HG03139 (cell line): ENCODE measurements around the gene RRP8.

Experiments
- ATAC-seq: cut with Tn5 transposase; IDR thresholded peaks from one replicate; pipeline ENCODE4 v1.9.1; 2021; ENCODE audit not compliant: unreplicated experiment

RRP8 gene

GRCh38 chr11:6548641-6549040, 54.8 kb downstream of the RRP8 start:
- no peak for ATAC-seq

DNA sequence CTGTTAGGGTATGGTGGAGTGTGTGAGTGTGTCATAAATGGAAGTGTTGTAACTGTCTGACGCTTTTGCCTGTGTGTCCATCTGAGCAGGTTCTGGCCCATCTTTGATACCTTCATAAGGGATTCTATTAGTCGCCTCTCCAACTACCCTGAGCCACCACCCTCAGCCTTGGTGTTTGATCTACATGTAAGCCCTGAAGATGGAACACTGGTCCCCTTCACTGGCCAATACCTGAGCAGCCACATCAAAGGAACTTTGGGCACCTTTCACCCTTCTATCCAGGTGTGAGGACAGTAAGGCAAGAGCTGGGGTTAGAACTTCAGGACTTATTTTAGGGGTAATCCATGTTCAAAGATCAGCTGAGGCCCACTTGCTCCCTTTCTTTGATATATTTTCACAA, 55.3 kb downstream of the RRP8 start:
- no peak for ATAC-seq

GRCh38 chr11:6547177-6547576, 56.2 kb downstream of the RRP8 start:
- ATAC-seq = no peak

- no peak for ATAC-seq
Observed at GRCh38 chr11:6546735-6547134, 56.7 kb downstream of the RRP8 start.

- ATAC-seq = no peak
Observed at GRCh38 chr11:6545917-6546605, 57.4 kb downstream of the RRP8 start.
